NB4 (cell line): ENCODE measurements around the gene HRH1.

ENCODE experiments used
- DNase-seq: peaks from one replicate; pipeline ENCODE4 v3.0.0; 2010; ENCODE audit warnings: low read depth
- H3K4me3 ChIP-seq: one replicate; pipeline ENCODE4 v1.5.1; 2011; ENCODE audit warnings: mild to moderate bottlenecking, low read depth, low read length, moderate library complexity
- MYC ChIP-seq: IDR thresholded peaks from 2 replicates; pipeline ENCODE4 v1.6.1; 2011; ENCODE audit warnings: low read depth, low read length
- POLR2A ChIP-seq: IDR thresholded peaks from 2 replicates; pipeline ENCODE4 v1.6.1; 2011; ENCODE audit warnings: mild to moderate bottlenecking; ENCODE audit not compliant: insufficient read length; ENCODE audit errors: extremely low read depth
- TF ChIP-seq, protein P1 (sequence below): IDR thresholded peaks from one replicate; pipeline ENCODE4 v1.5.1; 2012; ENCODE audit warnings: low read depth, low read length
- TF ChIP-seq, protein P2 (sequence below): IDR thresholded peaks from 2 replicates; pipeline ENCODE4 v1.6.1; 2011; ENCODE audit warnings: low read depth, low read length

Gene HRH1

GRCh38 chr3:11236588-11237461, 82.5 kb downstream of the HRH1 start:
- no peak overlapping the region for H3K4me3 ChIP-seq
- peak; percentile 48 for DNase-seq
- TF ChIP-seq MYC = no peak
- TF ChIP-seq, protein P1, sequence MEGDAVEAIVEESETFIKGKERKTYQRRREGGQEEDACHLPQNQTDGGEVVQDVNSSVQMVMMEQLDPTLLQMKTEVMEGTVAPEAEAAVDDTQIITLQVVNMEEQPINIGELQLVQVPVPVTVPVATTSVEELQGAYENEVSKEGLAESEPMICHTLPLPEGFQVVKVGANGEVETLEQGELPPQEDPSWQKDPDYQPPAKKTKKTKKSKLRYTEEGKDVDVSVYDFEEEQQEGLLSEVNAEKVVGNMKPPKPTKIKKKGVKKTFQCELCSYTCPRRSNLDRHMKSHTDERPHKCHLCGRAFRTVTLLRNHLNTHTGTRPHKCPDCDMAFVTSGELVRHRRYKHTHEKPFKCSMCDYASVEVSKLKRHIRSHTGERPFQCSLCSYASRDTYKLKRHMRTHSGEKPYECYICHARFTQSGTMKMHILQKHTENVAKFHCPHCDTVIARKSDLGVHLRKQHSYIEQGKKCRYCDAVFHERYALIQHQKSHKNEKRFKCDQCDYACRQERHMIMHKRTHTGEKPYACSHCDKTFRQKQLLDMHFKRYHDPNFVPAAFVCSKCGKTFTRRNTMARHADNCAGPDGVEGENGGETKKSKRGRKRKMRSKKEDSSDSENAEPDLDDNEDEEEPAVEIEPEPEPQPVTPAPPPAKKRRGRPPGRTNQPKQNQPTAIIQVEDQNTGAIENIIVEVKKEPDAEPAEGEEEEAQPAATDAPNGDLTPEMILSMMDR = peak; percentile 76

GRCh38 chr3:11238060-11238459, 83.8 kb downstream of the HRH1 start:
- no peak for DNase-seq
- TF ChIP-seq, protein P2, sequence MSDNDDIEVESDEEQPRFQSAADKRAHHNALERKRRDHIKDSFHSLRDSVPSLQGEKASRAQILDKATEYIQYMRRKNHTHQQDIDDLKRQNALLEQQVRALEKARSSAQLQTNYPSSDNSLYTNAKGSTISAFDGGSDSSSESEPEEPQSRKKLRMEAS = no peak
- no peak for TF ChIP-seq POLR2A
- TF ChIP-seq, protein P1 = no peak
- TF ChIP-seq MYC = no peak
- H3K4me3 ChIP-seq = no peak overlapping the region

DNA sequence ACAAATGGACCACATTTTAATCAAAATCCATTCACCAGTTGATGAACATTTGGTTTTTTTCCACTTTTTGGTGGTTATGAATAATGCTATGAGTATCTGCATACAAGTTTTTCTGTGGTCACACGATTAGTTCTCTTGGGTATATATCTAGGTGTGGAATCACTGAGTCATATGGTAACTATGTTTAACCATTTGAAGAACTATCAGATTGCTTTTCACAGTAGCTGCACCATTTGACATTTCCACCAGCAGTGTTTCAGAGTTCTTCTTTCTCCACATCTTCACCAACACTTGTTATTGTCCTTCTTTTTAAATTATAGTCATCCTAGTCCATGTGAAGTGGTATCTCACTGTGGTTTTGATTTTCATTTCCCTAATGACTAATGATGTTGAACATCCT, 84.6 kb downstream of the HRH1 start:
- no peak for DNase-seq
- TF ChIP-seq MYC (no peak), POLR2A (no peak)
- TF ChIP-seq, protein P1 = no peak
- TF ChIP-seq, protein P2 = no peak
- H3K4me3 ChIP-seq = no peak overlapping the region

GRCh38 chr3:11239796-11240195, 85.5 kb downstream of the HRH1 start:
- TF ChIP-seq, protein P1 = no peak
- TF ChIP-seq, protein P2 = no peak
- TF ChIP-seq POLR2A = no peak
- TF ChIP-seq MYC = no peak
- no peak overlapping the region for H3K4me3 ChIP-seq
- DNase-seq = no peak

- TF ChIP-seq POLR2A (no peak), MYC (no peak)
- TF ChIP-seq, protein P1 = no peak
- no peak overlapping the region for H3K4me3 ChIP-seq
- DNase-seq = no peak
These were observed 86.2 kb downstream of the HRH1 start for GRCh38 chr3:11240496-11240895.
